WTC11 (cell line): Measurements from ENCODE around the gene SMIM41. TPM values are rescaled to one million over a fixed set of nuclear protein-coding genes. Genes with fewer than 3 reads are reported as not detected.

Source experiments
- ATAC-seq: fragments of 200-7000 bp; cut with Tn5 transposase; 2 replicates; pipeline ENCODE4 v1.10.0; 2021; ENCODE audit warnings: mild to moderate bottlenecking, moderate library complexity
- CTCF ChIA-PET: fragments of 300-600 bp; sonication (Branson Sonifier 250); formaldehyde crosslinking; loops from one replicate; lab custom pipeline; 2021; ENCODE audit warnings: antibody characterized with exemption; lab: Charles Lee
- POLR2A ChIA-PET: fragments of 350-600 bp; sonication (Branson Sonifier 250); formaldehyde crosslinking; loops from one replicate; lab custom pipeline; 2021; ENCODE audit warnings: antibody characterized with exemption; lab: Charles Lee
- DNase-seq: peaks from one replicate; pipeline ENCODE4 v3.0.0; 2021; ENCODE audit warnings: low spot score
- H3K27ac Mint-ChIP-seq: 2 replicates; pipeline ENCODE4 v1.8.0; 2021; ENCODE audit warnings: mixed read lengths
- H3K27me3 Mint-ChIP-seq: 2 replicates; pipeline ENCODE4 v1.8.0; 2021; ENCODE audit warnings: low read depth, mild to moderate bottlenecking, moderate library complexity, mixed read lengths
- H3K36me3 Mint-ChIP-seq: 2 replicates; pipeline ENCODE4 v1.8.0; 2021; ENCODE audit warnings: mixed read lengths
- H3K4me1 Mint-ChIP-seq: 2 replicates; pipeline ENCODE4 v1.8.0; 2022; ENCODE audit warnings: mixed read lengths
- H3K4me3 Mint-ChIP-seq: 2 replicates; pipeline ENCODE4 v1.8.0; 2021; ENCODE audit warnings: mild to moderate bottlenecking, moderate library complexity, mixed read lengths
- H3K9me3 Mint-ChIP-seq: 2 replicates; pipeline ENCODE4 v1.8.0; 2021; ENCODE audit warnings: mixed read lengths
- CREB1 ChIP-seq: sonication (generic); formaldehyde crosslinking; IDR thresholded peaks from 2 replicates; pipeline ENCODE4 v1.8.0; 2023; ENCODE audit warnings: mild to moderate bottlenecking, missing genetic modification reagents
- E2F5 ChIP-seq: sonication (generic); formaldehyde crosslinking; IDR thresholded peaks from 2 replicates; pipeline ENCODE4 v1.8.1; 2022; ENCODE audit warnings: mild to moderate bottlenecking, moderate library complexity, missing genetic modification reagents
- EMX1 ChIP-seq: fragments of 250-450 bp; sonication (Bioruptor Pico); IDR thresholded peaks from 2 replicates; pipeline ENCODE4 v1.8.0; 2021; ENCODE audit warnings: mild to moderate bottlenecking
- ERG ChIP-seq: fragments of 250-450 bp; sonication (Bioruptor Pico); IDR thresholded peaks from 2 replicates; pipeline ENCODE4 v1.8.0; 2021; ENCODE audit warnings: mild to moderate bottlenecking
- FOXP1 ChIP-seq: sonication (generic); formaldehyde crosslinking; IDR thresholded peaks from 2 replicates; pipeline ENCODE4 v1.8.0; 2022; ENCODE audit warnings: missing genetic modification reagents, mild to moderate bottlenecking, moderate library complexity, borderline replicate concordance
- FOXP4 ChIP-seq: sonication (generic); formaldehyde crosslinking; IDR thresholded peaks from 2 replicates; pipeline ENCODE4 v1.8.0; 2022; ENCODE audit warnings: mild to moderate bottlenecking, missing genetic modification reagents
- GABPB1 ChIP-seq: sonication (generic); formaldehyde crosslinking; IDR thresholded peaks from 2 replicates; pipeline ENCODE4 v1.8.1; 2023; ENCODE audit warnings: mild to moderate bottlenecking, missing genetic modification reagents
- MXD4 ChIP-seq: fragments of 250-450 bp; sonication (Bioruptor Pico); IDR thresholded peaks from 2 replicates; pipeline ENCODE4 v1.8.0; 2021; ENCODE audit warnings: mild to moderate bottlenecking, moderate library complexity, borderline replicate concordance
- MYBL2 ChIP-seq: sonication (generic); formaldehyde crosslinking; IDR thresholded peaks from 2 replicates; pipeline ENCODE4 v1.8.1; 2023; ENCODE audit warnings: mild to moderate bottlenecking, moderate library complexity, missing genetic modification reagents
- NFE2L1 ChIP-seq: sonication (generic); formaldehyde crosslinking; IDR thresholded peaks from 2 replicates; pipeline ENCODE4 v1.8.1; 2023; ENCODE audit warnings: missing genetic modification reagents
- NR1H2 ChIP-seq: sonication (generic); formaldehyde crosslinking; IDR thresholded peaks from 2 replicates; pipeline ENCODE4 v1.9.0; 2021; ENCODE audit warnings: mild to moderate bottlenecking, moderate library complexity, missing genetic modification reagents
- NR3C1 ChIP-seq: sonication (generic); formaldehyde crosslinking; conservative IDR thresholded peaks from 2 replicates; pipeline ENCODE4 v1.8.1; 2023; ENCODE audit warnings: low read depth, mild to moderate bottlenecking, missing genetic modification reagents
- OVOL2 ChIP-seq: fragments of 250-450 bp; sonication (Bioruptor Pico); IDR thresholded peaks from 2 replicates; pipeline ENCODE4 v1.9.0; 2021; ENCODE audit warnings: mild to moderate bottlenecking, borderline replicate concordance
- RELA ChIP-seq: sonication (generic); formaldehyde crosslinking; IDR thresholded peaks from 2 replicates; pipeline ENCODE4 v1.8.1; 2022; ENCODE audit warnings: missing genetic modification reagents, mild to moderate bottlenecking, borderline replicate concordance
- SMAD4 ChIP-seq: sonication (generic); formaldehyde crosslinking; IDR thresholded peaks from 2 replicates; pipeline ENCODE4 v1.8.0; 2022; ENCODE audit warnings: mild to moderate bottlenecking, missing genetic modification reagents
- SOX15 ChIP-seq: fragments of 250-450 bp; sonication (Bioruptor Pico); IDR thresholded peaks from 2 replicates; pipeline ENCODE4 v1.9.0; 2021; ENCODE audit warnings: mild to moderate bottlenecking
- USF1 ChIP-seq: sonication (generic); formaldehyde crosslinking; IDR thresholded peaks from 2 replicates; pipeline ENCODE4 v1.8.0; 2022; ENCODE audit warnings: mild to moderate bottlenecking, missing genetic modification reagents
- ZNF232 ChIP-seq: sonication (generic); formaldehyde crosslinking; IDR thresholded peaks from 2 replicates; pipeline ENCODE4 v1.8.0; 2022; ENCODE audit warnings: mild to moderate bottlenecking, missing genetic modification reagents
- ZNF317 ChIP-seq: sonication (generic); formaldehyde crosslinking; IDR thresholded peaks from 2 replicates; pipeline ENCODE4 v1.8.1; 2023; ENCODE audit warnings: low read depth, mild to moderate bottlenecking, moderate library complexity, missing genetic modification reagents, borderline replicate concordance
- ZNF396 ChIP-seq: fragments of 250-450 bp; sonication (Bioruptor Pico); IDR thresholded peaks from 2 replicates; pipeline ENCODE4 v1.8.0; 2021; ENCODE audit warnings: mild to moderate bottlenecking, moderate library complexity, borderline replicate concordance
- ZNF512 ChIP-seq: sonication (generic); formaldehyde crosslinking; IDR thresholded peaks from 2 replicates; pipeline ENCODE4 v1.8.1; 2022; ENCODE audit warnings: missing genetic modification reagents, borderline replicate concordance
- total RNA-seq: library from RNA; stranded (reverse); gene quantifications from 3 replicates; pipeline ENCODE4 v1.2.3, GENCODE V29; 2021

Gene SMIM41
- total RNA-seq, 1 experiment from 2014 or later: not detected

- TF ChIP-seq NR3C1 (CRISPR knock-in tag): no peak
- peak; percentile 72; the same call in 1 of the 2 replicates for TF ChIP-seq GABPB1
- TF ChIP-seq USF1 (CRISPR knock-in tag): peak; percentile 23; the same call in 1 of the 2 replicates
- TF ChIP-seq OVOL2 (CRISPR knock-in tag): no peak
- TF ChIP-seq FOXP4 (CRISPR knock-in tag): peak; percentile 83
These were observed 9.9 kb upstream of the SMIM41 start, which contains the start of gene ATG101 (continued) for GRCh38 chr12:52069327-52070184.

- DNase-seq (no peak), ATAC-seq (no peak)
- Mint-ChIP-seq H3K9me3 (no peaks in the 10 kb centered on the region), H3K27ac (peak overlapping the region; percentile 94), H3K4me1 (peaks cover 14% of the 10 kb centered on the region), H3K4me3 (peak overlapping the region; percentile 97), H3K27me3 (peaks cover 5% of the 10 kb centered on the region), H3K36me3 (peaks cover 31% of the 10 kb centered on the region)
- ChIA-PET POLR2A (interaction anchor here (0.7 to 4.2 kb wide), 5 partner anchors 11 to 50 kb away, joined by 3 to 17 read pairs (median 7); no protein-coding TSS in a partner anchor), CTCF (interaction anchor here (0.8 to 6.7 kb wide), 18 partner anchors 10 to 77 kb away, joined by 3 to 165 read pairs (median 8); partner anchors contain the start of genes NR4A1 and SMIM41)
- TF ChIP-seq RELA (CRISPR knock-in tag) (0 out of 2 replicates have a peak, but pooled peaks have one; percentile 64), NR1H2 (CRISPR knock-in tag) (0 out of 2 replicates have a peak, but pooled peaks have one; percentile 19), FOXP1 (CRISPR knock-in tag) (peak; percentile 8; the same call in 1 of the 2 replicates), USF1 (CRISPR knock-in tag) (0 out of 2 replicates have a peak, but pooled peaks have one; percentile 2), MXD4 (no peak)
These were observed 9.1 kb upstream of the SMIM41 start for GRCh38 chr12:52070185-52070925.

- Mint-ChIP-seq H3K36me3 (peaks cover 54% of the 10 kb centered on the region), H3K27me3 (0 out of 2 replicates have a peak, but pooled peaks cover 3% of the 10 kb centered on the region), H3K4me1 (peaks cover 14% of the 10 kb centered on the region), H3K4me3 (no peak overlapping the region), H3K27ac (no peak overlapping the region), H3K9me3 (no peaks in the 10 kb centered on the region)
- ChIA-PET POLR2A (interaction anchor here (0.6 kb wide), 1 partner anchor 45 kb away, joined by 3 read pairs; no protein-coding TSS in a partner anchor), CTCF (interaction anchor here (1.0 to 1.4 kb wide), 2 partner anchors 48 to 53 kb away, joined by 3 to 5 read pairs; no protein-coding TSS in a partner anchor)
- no peak for DNase-seq
- ATAC-seq: no peak
- TF ChIP-seq NFE2L1 (no peak), CREB1 (no peak), ZNF512 (no peak), ZNF317 (CRISPR knock-in tag) (no peak), SOX15 (no peak), ERG (CRISPR knock-in tag) (no peak), ZNF396 (CRISPR knock-in tag) (no peak), ZNF232 (CRISPR knock-in tag) (no peak), EMX1 (no peak), E2F5 (CRISPR knock-in tag) (no peak), MYBL2 (no peak), SMAD4 (CRISPR knock-in tag) (no peak)
These were observed 5.7 kb upstream of the SMIM41 start for GRCh38 chr12:52073531-52074381.
